Measurements from ENCODE around the gene GLIS1.

The GLIS1 gene

DNA sequence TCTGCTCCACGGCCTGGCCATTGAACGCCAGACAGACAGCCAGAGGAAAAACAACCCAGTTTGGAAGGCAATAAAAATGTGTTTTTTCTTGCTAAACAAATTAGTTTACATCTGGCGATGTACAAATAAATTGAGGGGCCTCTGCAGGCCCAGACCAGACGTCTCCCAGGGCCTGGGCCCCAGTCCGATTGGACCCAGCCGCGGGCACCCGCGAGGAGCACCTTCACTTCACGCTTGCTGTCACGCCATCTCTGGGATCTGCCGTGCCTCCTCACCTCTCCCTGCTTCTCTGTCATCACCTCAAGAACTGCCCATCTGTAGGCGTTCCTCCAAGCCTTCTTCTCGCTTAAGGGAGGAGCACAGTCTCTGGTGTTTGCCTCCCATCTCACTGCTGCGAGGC, 61.5 kb downstream of the GLIS1 start:
- DNase-seq (ENCODE audit: low read depth): no peak
- no peak overlapping the region for H3K4me3 ChIP-seq (ENCODE audit: low read depth, low read length)
- TF ChIP-seq, protein P1, sequence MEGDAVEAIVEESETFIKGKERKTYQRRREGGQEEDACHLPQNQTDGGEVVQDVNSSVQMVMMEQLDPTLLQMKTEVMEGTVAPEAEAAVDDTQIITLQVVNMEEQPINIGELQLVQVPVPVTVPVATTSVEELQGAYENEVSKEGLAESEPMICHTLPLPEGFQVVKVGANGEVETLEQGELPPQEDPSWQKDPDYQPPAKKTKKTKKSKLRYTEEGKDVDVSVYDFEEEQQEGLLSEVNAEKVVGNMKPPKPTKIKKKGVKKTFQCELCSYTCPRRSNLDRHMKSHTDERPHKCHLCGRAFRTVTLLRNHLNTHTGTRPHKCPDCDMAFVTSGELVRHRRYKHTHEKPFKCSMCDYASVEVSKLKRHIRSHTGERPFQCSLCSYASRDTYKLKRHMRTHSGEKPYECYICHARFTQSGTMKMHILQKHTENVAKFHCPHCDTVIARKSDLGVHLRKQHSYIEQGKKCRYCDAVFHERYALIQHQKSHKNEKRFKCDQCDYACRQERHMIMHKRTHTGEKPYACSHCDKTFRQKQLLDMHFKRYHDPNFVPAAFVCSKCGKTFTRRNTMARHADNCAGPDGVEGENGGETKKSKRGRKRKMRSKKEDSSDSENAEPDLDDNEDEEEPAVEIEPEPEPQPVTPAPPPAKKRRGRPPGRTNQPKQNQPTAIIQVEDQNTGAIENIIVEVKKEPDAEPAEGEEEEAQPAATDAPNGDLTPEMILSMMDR (conservative IDR thresholded peaks at IDR 0.05; ENCODE audit: low read depth, low read length): no peak

DNA sequence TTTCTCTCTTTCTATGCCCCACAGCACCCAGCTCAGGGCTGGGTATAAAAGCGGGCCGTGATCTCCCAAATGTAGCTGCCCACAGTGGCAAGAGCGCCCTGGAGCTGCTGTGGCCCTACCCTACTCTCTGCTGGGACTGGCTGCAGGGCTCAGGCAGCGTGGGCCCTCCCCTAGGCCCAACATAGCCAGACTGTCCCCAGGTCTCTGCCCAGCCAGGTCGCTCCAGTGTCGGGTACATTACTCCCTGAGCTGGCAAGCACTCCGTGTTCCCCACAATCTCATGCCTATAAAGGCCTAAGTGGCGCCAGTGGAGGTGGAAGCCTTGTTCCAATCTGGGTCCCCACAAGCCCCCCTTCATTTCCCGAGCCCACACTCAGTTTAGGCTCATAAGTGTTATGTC, 66.2 kb downstream of the GLIS1 start:
- no peak overlapping the region for H3K4me3 ChIP-seq (ENCODE audit: low read depth, low read length)
- TF ChIP-seq, protein P1 (conservative IDR thresholded peaks at IDR 0.05; ENCODE audit: low read depth, low read length): no peak
- DNase-seq (ENCODE audit: low read depth): no peak

DNA sequence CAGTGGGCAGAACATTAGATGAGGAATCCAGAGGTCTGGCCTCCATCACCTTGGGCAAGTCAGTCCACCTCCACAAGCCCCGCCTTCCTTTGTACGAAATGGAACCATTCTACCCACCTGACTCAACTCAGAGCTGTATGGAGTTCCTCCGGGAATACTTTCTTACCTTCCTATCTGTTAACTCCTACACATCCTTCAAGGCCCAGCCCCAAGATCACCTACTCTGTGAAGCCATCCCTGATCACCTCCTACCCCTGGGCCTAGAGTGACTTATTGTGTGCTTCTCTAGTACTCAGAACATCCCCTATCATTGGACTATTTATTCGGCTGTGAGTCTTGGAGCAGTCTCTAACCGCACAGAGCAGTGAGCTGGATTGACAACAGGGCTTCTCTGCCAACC, 66.7 kb downstream of the GLIS1 start:
- TF ChIP-seq, protein P1 (conservative IDR thresholded peaks at IDR 0.05; ENCODE audit: low read depth, low read length): no peak
- no peak for DNase-seq (ENCODE audit: low read depth)
- H3K4me3 ChIP-seq (ENCODE audit: low read depth, low read length): no peak overlapping the region

DNA sequence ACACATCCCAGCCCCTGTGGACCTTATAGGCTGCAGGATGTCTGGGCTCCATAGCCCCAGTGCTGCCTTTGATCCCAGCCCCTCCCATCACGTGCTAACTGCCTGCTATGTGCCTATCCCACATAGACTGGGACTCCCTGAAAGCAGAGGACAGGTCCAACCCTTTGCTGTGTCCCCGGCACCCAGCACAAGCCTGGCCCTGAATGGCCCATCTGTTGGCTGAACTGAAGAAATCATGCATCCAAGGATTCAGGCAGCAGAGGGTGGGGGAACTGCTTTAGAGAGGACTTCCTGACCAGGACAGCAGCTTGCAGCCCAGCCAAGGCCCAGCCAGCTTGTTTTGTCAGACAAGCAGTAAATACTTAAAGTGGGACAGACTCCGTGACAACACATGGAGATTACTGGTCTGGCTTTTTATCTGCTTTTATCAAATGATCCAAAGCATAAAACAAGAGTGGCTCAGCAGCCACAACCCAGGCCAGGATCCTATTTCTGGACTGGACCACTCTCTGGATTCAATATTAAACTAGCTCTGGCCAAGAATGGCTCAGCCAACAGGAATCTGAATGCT, 69.3 kb downstream of the GLIS1 start:
- TF ChIP-seq, protein P1 (conservative IDR thresholded peaks at IDR 0.05; ENCODE audit: low read depth, low read length): no peak
- H3K4me3 ChIP-seq (ENCODE audit: low read depth, low read length): no peak overlapping the region
- no peak for DNase-seq (ENCODE audit: low read depth)

DNA sequence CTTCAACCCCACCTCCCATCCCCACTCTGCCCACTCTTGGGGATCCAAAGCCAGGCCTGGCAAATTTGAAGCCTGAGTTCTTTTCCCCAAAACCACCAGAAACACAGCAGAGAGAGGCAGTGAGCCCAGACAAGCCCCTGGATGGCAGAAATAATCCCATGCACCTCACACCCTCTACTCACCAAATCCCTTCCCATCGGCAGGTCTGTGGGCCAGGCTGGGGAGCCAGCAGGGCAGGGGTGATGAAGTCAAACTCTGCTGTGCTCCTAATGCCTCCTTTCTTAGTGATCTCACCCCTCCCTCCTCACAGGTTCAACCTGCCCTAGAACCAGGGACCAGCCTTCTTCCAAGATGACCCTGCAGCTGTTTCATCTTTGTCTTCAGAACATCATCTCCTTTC, 72.4 kb downstream of the GLIS1 start:
- no peak overlapping the region for H3K4me3 ChIP-seq (ENCODE audit: low read depth, low read length)
- TF ChIP-seq, protein P1 (conservative IDR thresholded peaks at IDR 0.05; ENCODE audit: low read depth, low read length): no peak
- DNase-seq (ENCODE audit: low read depth): no peak

DNA sequence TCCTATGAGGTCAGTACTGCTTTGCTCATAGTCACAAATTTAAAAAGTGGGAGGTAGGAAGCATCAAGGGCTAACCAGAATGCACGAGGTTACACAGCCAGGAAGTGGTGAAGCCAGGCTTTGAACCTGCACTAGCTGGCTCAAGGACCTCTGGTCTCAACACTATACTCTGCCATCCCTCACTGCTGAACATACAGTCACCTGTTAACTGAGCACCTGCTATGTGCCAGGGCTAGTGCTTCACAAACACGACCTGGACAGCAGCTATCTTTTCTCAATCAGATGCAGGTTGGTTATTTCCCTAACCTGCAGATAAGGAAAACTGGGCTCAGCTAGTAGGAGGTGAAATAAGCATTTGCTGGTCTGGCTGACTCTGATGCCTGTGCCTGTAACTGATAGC, 73.0 kb downstream of the GLIS1 start:
- TF ChIP-seq, protein P1 (conservative IDR thresholded peaks at IDR 0.05; ENCODE audit: low read depth, low read length): no peak
- no peak for DNase-seq (ENCODE audit: low read depth)
- H3K4me3 ChIP-seq (ENCODE audit: low read depth, low read length): no peak overlapping the region

DNA sequence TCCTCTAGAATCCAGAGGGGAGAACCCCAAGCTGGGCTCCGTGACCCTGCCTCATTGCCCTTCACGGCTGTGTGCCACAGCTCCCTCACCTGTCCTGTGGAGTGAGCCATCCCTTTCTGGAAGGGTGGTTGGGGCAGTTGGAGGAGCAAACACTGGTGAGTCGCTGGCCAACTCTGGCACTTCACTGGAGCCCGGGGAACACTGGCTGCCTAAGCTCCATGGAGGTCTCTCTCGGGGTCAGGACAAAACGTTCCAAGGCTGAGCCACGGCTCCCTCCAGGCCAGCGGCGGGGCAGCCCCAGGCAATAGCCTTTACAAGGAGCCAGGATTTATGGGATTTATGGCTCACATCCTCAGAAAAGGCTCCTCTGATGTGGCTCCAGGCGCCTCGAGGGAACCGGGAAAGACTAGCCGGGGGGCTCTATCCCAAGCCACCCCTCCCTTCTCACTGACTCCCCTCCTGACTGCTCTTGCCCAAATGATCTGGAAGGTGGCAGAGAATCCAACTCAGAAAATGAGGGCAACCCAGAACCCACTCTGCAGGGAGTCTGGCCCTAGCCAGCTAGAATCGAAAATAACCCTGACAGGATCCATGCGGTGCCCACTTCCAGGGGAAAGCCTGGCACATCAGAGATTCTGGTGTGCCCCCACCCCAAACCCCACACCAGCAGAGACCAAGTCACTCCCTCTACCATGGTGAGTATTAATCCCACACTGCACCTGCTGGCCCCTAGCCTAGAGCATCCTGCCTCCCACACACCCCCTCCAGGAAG, 75.2 kb downstream of the GLIS1 start:
- no peak overlapping the region for H3K4me3 ChIP-seq (ENCODE audit: low read depth, low read length)
- TF ChIP-seq, protein P1 (conservative IDR thresholded peaks at IDR 0.05; ENCODE audit: low read depth, low read length): no peak
- no peak for DNase-seq (ENCODE audit: low read depth)
